Mononuclear cell (primary cell): ENCODE data around the gene CHPF. TPM values are rescaled to one million over a fixed set of nuclear protein-coding genes. Genes with fewer than 3 reads are reported as not detected.
A peak's percentile ranks its signal among the peaks of the same experiment; 100 is the strongest.

Source experiments
- H3K27me3 ChIP-seq: 2 replicates; pipeline ENCODE4 v1.6.0; 2011; ENCODE audit warnings: low read length, control low read depth; ENCODE audit not compliant: insufficient read depth
- H3K4me1 ChIP-seq: 2 replicates; pipeline ENCODE4 v1.5.1; 2011; ENCODE audit warnings: mild to moderate bottlenecking, low read length, control low read depth; ENCODE audit not compliant: insufficient read depth
- H3K4me3 ChIP-seq: 2 replicates; pipeline ENCODE4 v1.5.1; 2011; ENCODE audit warnings: mild to moderate bottlenecking, low read length, moderate library complexity
- H3K9me3 ChIP-seq: 2 replicates; pipeline ENCODE4 v1.5.1; 2011; ENCODE audit warnings: low read depth, mild to moderate bottlenecking, control low read depth, low read length
- total RNA-seq: library from RNA; depleted of rRNA; stranded (reverse); fragments of >200 nt; gene quantifications from one replicate; pipeline ENCODE4 v1.2.3, GENCODE V29; 2012

CHPF gene
- total RNA-seq, 1 donor: 2.7 TPM

- Histone ChIP-seq H3K9me3 (no peaks in the 10 kb centered on the region), H3K4me1 (peaks cover 32% of the 10 kb centered on the region), H3K27me3 (peaks cover 23% of the 10 kb centered on the region), H3K4me3 (no peak overlapping the region)
These were observed 1.8 kb upstream of the CHPF start for GRCh38 chr2:219545295-219545942.

DNA sequence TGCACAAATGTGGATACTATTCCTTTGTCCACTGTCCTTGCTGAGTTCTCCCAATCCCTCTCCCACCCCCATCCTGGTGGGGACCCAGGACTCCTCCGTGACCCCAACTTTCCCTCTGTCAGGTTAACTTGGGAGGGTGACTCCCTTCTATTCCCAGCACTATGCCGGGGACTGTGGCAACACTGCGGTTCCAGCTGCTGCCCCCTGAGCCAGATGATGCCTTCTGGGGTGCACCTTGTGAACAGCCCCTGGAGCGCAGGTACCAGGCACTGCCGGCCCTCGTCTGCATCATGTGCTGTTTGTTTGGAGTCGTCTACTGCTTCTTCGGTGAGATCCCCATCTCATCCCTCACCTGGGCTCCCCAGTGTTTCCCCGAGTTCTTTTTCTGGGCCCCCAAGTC, 958 bp upstream of the CHPF start:
- H3K4me3 ChIP-seq: no peak overlapping the region
- peaks cover 32% of the 10 kb centered on the region for H3K4me1 ChIP-seq
- H3K9me3 ChIP-seq: no peaks in the 10 kb centered on the region
- H3K27me3 ChIP-seq: peaks cover 23% of the 10 kb centered on the region

- peaks cover 23% of the 10 kb centered on the region for H3K27me3 ChIP-seq
- no peaks in the 10 kb centered on the region for H3K9me3 ChIP-seq
- peaks cover 32% of the 10 kb centered on the region for H3K4me1 ChIP-seq
- H3K4me3 ChIP-seq: peak overlapping the region; percentile 52
These were observed 546 bp downstream of the CHPF start for GRCh38 chr2:219542931-219543595.

- peaks cover 23% of the 10 kb centered on the region for H3K27me3 ChIP-seq
- no peaks in the 10 kb centered on the region for H3K9me3 ChIP-seq
- peaks cover 32% of the 10 kb centered on the region for H3K4me1 ChIP-seq
- no peak overlapping the region for H3K4me3 ChIP-seq
These were observed 1.9 kb downstream of the CHPF start for GRCh38 chr2:219541611-219542180.

DNA sequence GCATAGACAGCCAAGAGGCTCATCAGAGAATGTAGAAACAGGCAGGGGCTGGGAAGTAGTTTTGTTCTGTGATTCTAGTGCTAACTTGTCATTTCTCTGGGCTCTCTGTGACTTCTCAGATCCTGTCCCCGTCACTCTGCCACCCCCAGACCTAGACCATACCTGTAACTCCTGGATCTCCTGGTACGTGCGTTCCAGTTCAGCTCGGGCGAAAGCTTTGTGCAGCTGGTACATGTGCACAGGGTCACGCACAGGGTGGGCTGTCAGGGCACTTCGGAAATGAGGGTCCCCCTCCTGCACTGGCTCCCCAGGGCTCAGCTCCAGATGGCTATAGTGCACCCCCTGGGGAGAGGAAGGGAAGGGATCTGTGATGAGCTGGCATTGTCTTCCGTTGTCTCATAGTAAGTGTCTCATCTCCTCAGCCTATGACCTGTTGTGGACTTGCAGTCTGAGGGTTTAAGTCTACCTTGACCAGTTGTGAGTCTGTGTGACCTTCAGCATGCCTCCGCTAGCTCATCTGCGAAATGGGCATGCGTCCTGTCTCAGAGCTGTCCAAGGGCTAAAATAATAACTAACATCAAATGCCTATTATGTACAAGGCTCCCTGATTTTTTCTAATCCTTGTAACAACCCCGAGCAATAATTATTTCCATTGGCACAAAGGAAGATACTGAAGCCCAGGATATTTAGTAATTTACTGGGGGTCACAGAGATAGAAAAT, 2.7 kb downstream of the CHPF start:
- Histone ChIP-seq H3K4me1 (peaks cover 32% of the 10 kb centered on the region), H3K4me3 (no peak overlapping the region), H3K27me3 (peaks cover 23% of the 10 kb centered on the region), H3K9me3 (no peaks in the 10 kb centered on the region)

GRCh38 chr2:219539926-219540678, 3.5 kb downstream of the CHPF start:
- H3K9me3 ChIP-seq: no peaks in the 10 kb centered on the region

GRCh38 chr2:219538956-219539788, 4.4 kb downstream of the CHPF start:
- H3K4me1 ChIP-seq: peaks cover 28% of the 10 kb centered on the region
- H3K9me3 ChIP-seq: no peaks in the 10 kb centered on the region
- no peak overlapping the region for H3K4me3 ChIP-seq
- peaks cover 13% of the 10 kb centered on the region for H3K27me3 ChIP-seq

More at GRCh38 chr2:219539926-219540678, 3.5 kb downstream of the CHPF start:
- Histone ChIP-seq H3K27me3 (peaks cover 21% of the 10 kb centered on the region), H3K4me3 (no peak overlapping the region), H3K4me1 (peaks cover 32% of the 10 kb centered on the region)

GRCh38 chr2:219538504-219538951, 5.1 kb downstream of the CHPF start:
- Histone ChIP-seq H3K9me3 (no peaks in the 10 kb centered on the region), H3K4me1 (peaks cover 22% of the 10 kb centered on the region), H3K4me3 (no peak overlapping the region), H3K27me3 (peaks cover 12% of the 10 kb centered on the region)

- H3K9me3 ChIP-seq: no peaks in the 10 kb centered on the region
- peaks cover 11% of the 10 kb centered on the region for H3K27me3 ChIP-seq
These were observed 5.7 kb downstream of the CHPF start for GRCh38 chr2:219537657-219538488.

GRCh38 chr2:219536967-219537366, 6.6 kb downstream of the CHPF start:
- Histone ChIP-seq H3K4me3 (no peak overlapping the region), H3K27me3 (peaks cover 2% of the 10 kb centered on the region), H3K4me1 (peaks cover 6% of the 10 kb centered on the region), H3K9me3 (no peaks in the 10 kb centered on the region)

More at GRCh38 chr2:219537657-219538488, 5.7 kb downstream of the CHPF start:
- peaks cover 16% of the 10 kb centered on the region for H3K4me1 ChIP-seq
- no peak overlapping the region for H3K4me3 ChIP-seq

GRCh38 chr2:219536425-219536824, 7.2 kb downstream of the CHPF start:
- no peak overlapping the region for H3K4me3 ChIP-seq
- no peaks in the 10 kb centered on the region for H3K9me3 ChIP-seq
- H3K27me3 ChIP-seq: no peaks in the 10 kb centered on the region
- H3K4me1 ChIP-seq: peaks cover 1% of the 10 kb centered on the region

DNA sequence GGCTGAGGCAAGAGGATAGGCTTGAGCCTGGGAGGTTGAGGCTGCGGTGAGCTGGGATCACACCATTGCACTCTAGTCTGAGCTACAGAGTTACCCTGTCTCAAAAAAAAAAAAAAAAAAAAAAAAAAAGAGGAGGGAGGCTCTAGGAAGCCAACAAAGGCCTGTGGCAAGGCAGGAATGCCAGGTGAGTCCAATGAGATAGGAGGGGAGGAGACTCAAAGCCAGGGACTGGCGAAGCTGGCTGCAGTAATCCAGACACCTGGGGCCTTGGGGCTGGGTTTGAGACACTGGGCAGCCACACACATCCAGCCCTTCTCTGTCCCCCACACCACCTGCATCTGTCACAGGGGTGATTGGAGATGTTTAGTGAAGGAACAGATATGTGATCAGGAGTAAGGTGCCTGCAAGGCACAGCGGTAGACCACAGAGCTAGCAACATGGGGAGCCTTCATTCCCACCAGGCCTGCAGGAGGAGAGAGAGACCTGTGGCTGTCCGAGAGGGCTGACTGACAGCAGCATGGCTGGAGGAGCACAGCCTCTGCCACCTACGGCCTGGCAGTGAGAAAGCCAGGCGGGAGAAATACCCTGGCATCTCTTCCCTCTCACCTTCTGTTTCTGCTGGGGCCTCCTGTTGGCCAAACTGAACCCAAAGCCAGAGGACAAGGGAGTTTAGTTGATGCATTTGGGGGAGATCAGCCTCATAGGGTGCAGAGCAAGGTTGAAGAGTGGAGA, 9.5 kb downstream of the CHPF start:
- H3K9me3 ChIP-seq: no peaks in the 10 kb centered on the region
- H3K27me3 ChIP-seq: peaks cover 14% of the 10 kb centered on the region
- no peak overlapping the region for H3K4me3 ChIP-seq
- no peaks in the 10 kb centered on the region for H3K4me1 ChIP-seq

DNA sequence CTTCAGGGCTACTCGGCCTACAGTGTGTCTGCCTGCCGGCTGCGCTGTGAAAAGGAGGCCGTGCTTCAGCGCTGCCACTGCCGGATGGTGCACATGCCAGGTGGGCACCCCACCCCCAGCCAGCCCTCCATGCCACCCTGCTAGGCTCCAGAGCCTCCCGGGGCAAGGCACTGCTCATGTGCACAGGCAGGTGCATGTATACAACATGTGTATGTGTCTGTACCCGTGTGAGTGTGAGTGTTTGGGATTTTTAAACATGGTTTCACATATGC, 11.3 kb downstream of the CHPF start:
- Histone ChIP-seq H3K27me3 (peaks cover 21% of the 10 kb centered on the region), H3K4me3 (no peak overlapping the region), H3K4me1 (no peaks in the 10 kb centered on the region), H3K9me3 (no peaks in the 10 kb centered on the region)
